A673 (cell line): ENCODE results near the gene PAK1.

Source experiments
- EZH2 ChIP-seq: fragments of 200-600 bp; sonication (generic); IDR thresholded peaks from 2 replicates; pipeline ENCODE4 v1.6.1; 2017; ENCODE audit warnings: borderline replicate concordance, low read depth, mild to moderate bottlenecking, mixed read lengths, antibody characterized with exemption, low read length; ENCODE audit not compliant: poor library complexity, severe bottlenecking
- TF ChIP-seq, protein P1 (sequence below): fragments of 300-800, 200-600 bp; sonication (generic); conservative IDR thresholded peaks from 2 replicates; pipeline ENCODE4 v1.5.1; 2017; ENCODE audit warnings: low read depth, mild to moderate bottlenecking, antibody characterized with exemption, low read length, moderate library complexity, mixed read lengths

DNA sequence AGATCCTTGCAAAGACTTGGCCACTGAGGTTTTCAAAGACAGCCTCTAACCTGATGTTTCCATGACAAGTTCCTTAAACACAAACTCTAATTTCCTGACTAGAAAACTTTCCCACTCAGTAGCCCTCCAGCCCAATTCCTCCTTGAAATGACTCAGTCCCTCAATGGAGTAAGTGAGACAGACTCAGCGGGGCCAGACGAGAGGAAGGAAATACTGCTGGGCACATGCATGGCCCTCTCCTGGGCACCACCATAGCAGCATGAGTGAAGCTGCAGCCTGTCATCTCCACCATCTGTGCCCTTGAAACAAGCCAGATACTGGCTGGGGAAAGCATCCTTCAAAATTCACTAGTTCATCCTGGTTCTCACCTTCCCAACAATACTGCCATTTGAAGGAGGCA is 96.2 kb downstream of the PAK1 start:
- TF ChIP-seq, protein P1, sequence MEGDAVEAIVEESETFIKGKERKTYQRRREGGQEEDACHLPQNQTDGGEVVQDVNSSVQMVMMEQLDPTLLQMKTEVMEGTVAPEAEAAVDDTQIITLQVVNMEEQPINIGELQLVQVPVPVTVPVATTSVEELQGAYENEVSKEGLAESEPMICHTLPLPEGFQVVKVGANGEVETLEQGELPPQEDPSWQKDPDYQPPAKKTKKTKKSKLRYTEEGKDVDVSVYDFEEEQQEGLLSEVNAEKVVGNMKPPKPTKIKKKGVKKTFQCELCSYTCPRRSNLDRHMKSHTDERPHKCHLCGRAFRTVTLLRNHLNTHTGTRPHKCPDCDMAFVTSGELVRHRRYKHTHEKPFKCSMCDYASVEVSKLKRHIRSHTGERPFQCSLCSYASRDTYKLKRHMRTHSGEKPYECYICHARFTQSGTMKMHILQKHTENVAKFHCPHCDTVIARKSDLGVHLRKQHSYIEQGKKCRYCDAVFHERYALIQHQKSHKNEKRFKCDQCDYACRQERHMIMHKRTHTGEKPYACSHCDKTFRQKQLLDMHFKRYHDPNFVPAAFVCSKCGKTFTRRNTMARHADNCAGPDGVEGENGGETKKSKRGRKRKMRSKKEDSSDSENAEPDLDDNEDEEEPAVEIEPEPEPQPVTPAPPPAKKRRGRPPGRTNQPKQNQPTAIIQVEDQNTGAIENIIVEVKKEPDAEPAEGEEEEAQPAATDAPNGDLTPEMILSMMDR = no peak
- TF ChIP-seq EZH2 = no peak
